HepG2 (cell line): Measurements from ENCODE around the gene STK32B. TPM values are rescaled to one million over a fixed set of nuclear protein-coding genes. Genes with fewer than 3 reads are reported as not detected.

ENCODE experiments used
- ATAC-seq: fragments of 200-7000 bp; cut with Tn5 transposase; 3 replicates; pipeline ENCODE4 v1.9.1; 2020; ENCODE audit warnings: mild to moderate bottlenecking, moderate library complexity
- BruUV-seq: library from RNA; stranded (reverse); fragments of 400-500 nt; replicated peaks from 2 replicates; lab custom pipeline; 2021; lab: Mats Ljungman, UMichigan
- CTCF ChIA-PET: fragments of 300-600 bp; formaldehyde crosslinking; extraction: SDS; loops from one replicate; lab custom pipeline; 2021; ENCODE audit warnings: low total read pairs, inconsistent platforms, low intra/inter-chr PET ratio; lab: Yijun Ruan, JAX
- POLR2A ChIA-PET: fragments of 350-600 bp; sonication (Branson Sonifier 250); formaldehyde crosslinking; loops from one replicate; lab custom pipeline; 2020; ENCODE audit warnings: antibody characterized with exemption, inconsistent platforms; lab: Yijun Ruan, JAX
- DNase-seq: peaks from one replicate; pipeline ENCODE4 v3.0.0-alpha.2; 2015; ENCODE audit warnings: low spot score
- FAIRE-seq: peaks from 3 replicates; lab custom pipeline; 2011; peaks lifted over from hg19 to GRCh38; lab: Jason Lieb, UNC
- H2AFZ ChIP-seq: one replicate; pipeline ENCODE4 v1.6.1; 2011; ENCODE audit warnings: low read length, inconsistent platforms
- H3K27ac ChIP-seq: fragments of 300-600 bp; 3 replicates; pipeline ENCODE4 v1.8.0; 2011; ENCODE audit warnings: mixed run types, mild to moderate bottlenecking, mixed read lengths, low read length, inconsistent platforms; ENCODE audit not compliant: insufficient read depth; ENCODE audit errors: extremely low read length
- H3K27me3 ChIP-seq, 2 experiments: fragments of 200-600 bp in 1 of 2; 2 replicates in 1 of 2; 3 replicates in 1 of 2; pipeline versions ENCODE4 v1.6.0 to v1.8.0; 2011; ENCODE audit warnings: low read length in 2 of 2, mild to moderate bottlenecking in 2 of 2, moderate library complexity in 2 of 2, inconsistent platforms in 1 of 2; ENCODE audit not compliant: insufficient read depth in 2 of 2, control insufficient read depth in 1 of 2
- H3K36me3 ChIP-seq, 2 experiments: fragments of 200-600 bp in 1 of 2; replicated peaks in 1 of 2; 2 replicates in 1 of 2; 3 replicates in 1 of 2; pipeline versions ENCODE4 v1.5.1 to v1.8.0; 2011; ENCODE audit warnings: low read length in 2 of 2, inconsistent platforms in 1 of 2; ENCODE audit not compliant: insufficient read depth in 2 of 2, control insufficient read depth in 1 of 2
- H3K4me1 ChIP-seq: 2 replicates; pipeline ENCODE4 v1.5.1; 2012; ENCODE audit warnings: low read length, inconsistent platforms; ENCODE audit not compliant: insufficient read depth
- H3K4me2 ChIP-seq: 2 replicates; pipeline ENCODE4 v1.6.0; 2011; ENCODE audit warnings: low read depth, low read length, inconsistent platforms
- H3K4me3 ChIP-seq, 3 experiments: fragments of 200-600 bp in 1 of 3; sonication (generic), shearing (Covaris generic) in 1 of 3; replicated peaks in 1 of 3; 2 replicates each; pipeline ENCODE4 v1.5.1; 2011 to 2016; ENCODE audit warnings: low read length in 3 of 3, inconsistent platforms in 2 of 3, low read depth in 2 of 3, mild to moderate bottlenecking in 2 of 3, control low read depth in 1 of 3, mixed read lengths in 1 of 3; ENCODE audit not compliant: insufficient read depth in 1 of 3
- H3K79me2 ChIP-seq: one replicate; pipeline ENCODE4 v1.6.1; 2011; ENCODE audit warnings: low read length, inconsistent platforms; ENCODE audit not compliant: insufficient read depth
- H3K9ac ChIP-seq: 2 replicates; pipeline ENCODE4 v1.6.0; 2011; ENCODE audit warnings: mild to moderate bottlenecking, low read depth, low read length, inconsistent platforms; ENCODE audit not compliant: insufficient read depth
- H3K9me3 ChIP-seq: 2 replicates; pipeline ENCODE4 v1.5.1; 2012; ENCODE audit warnings: mild to moderate bottlenecking, low read length
- H4K20me1 ChIP-seq: 2 replicates; pipeline ENCODE4 v1.6.0; 2011; ENCODE audit warnings: inconsistent platforms, mild to moderate bottlenecking, low read length, moderate library complexity; ENCODE audit not compliant: insufficient read depth
- AGO2 ChIP-seq: fragments of 200-400 bp; formaldehyde crosslinking; optimal IDR thresholded peaks from 2 replicates; pipeline ENCODE3; 2017; ENCODE audit warnings: mild to moderate bottlenecking, low read depth, low read length, moderate library complexity
- ATRX ChIP-seq: sonication (generic); formaldehyde crosslinking; IDR thresholded peaks from 2 replicates; pipeline ENCODE4 v1.4.0; 2020; ENCODE audit warnings: missing genetic modification reagents, borderline replicate concordance
- CREM ChIP-seq, 2 experiments: sonication (generic) in 1 of 2; formaldehyde crosslinking in 1 of 2; IDR thresholded peaks; 2 replicates each; pipeline versions ENCODE4 v1.4.0 to v1.6.1; 2016 to 2020; ENCODE audit warnings: antibody characterized with exemption in 1 of 2, mild to moderate bottlenecking in 1 of 2, missing genetic modification reagents in 1 of 2
- CTCF ChIP-seq: sonication (generic); formaldehyde crosslinking; IDR thresholded peaks from 2 replicates; pipeline ENCODE4 v1.5.0; 2020; ENCODE audit warnings: mild to moderate bottlenecking, missing genetic modification reagents, moderate library complexity
- GATA4 ChIP-seq: sonication (generic); IDR thresholded peaks from 2 replicates; pipeline ENCODE4 v1.6.1; 2016; ENCODE audit warnings: antibody characterized with exemption, low read depth, borderline replicate concordance
- MAZ ChIP-seq, 2 experiments: sonication (generic) in 1 of 2; formaldehyde crosslinking in 1 of 2; IDR thresholded peaks; 2 replicates each; pipeline versions ENCODE4 v1.5.0 to v1.6.1; 2012 to 2020; ENCODE audit warnings: low read depth in 2 of 2, mild to moderate bottlenecking in 2 of 2, borderline replicate concordance in 1 of 2, improper control_type of control experiment in 1 of 2, low read length in 1 of 2, missing genetic modification reagents in 1 of 2, moderate library complexity in 1 of 2
- NCOA5 ChIP-seq: sonication (generic); formaldehyde crosslinking; IDR thresholded peaks from 2 replicates; pipeline ENCODE4 v1.4.0; 2020; ENCODE audit warnings: missing genetic modification reagents
- PAWR ChIP-seq: sonication (generic); formaldehyde crosslinking; IDR thresholded peaks from 2 replicates; pipeline ENCODE4 v1.4.0; 2020; ENCODE audit warnings: missing genetic modification reagents, mild to moderate bottlenecking, borderline replicate concordance
- PHF5A ChIP-seq: IDR thresholded peaks from one replicate; pipeline ENCODE4 v1.6.1; 2018; ENCODE audit warnings: low read depth, missing genetic modification reagents; ENCODE audit not compliant: unreplicated experiment
- PLRG1 ChIP-seq: fragments of 450-650 bp; conservative IDR thresholded peaks from 2 replicates; pipeline ENCODE4 v1.6.1; 2016
- SMARCC2 ChIP-seq: fragments of 450-650 bp; IDR thresholded peaks from 2 replicates; pipeline ENCODE4 v1.6.1; 2017; ENCODE audit warnings: antibody characterized with exemption, mild to moderate bottlenecking
- TCF7 ChIP-seq: sonication (generic); IDR thresholded peaks from 2 replicates; pipeline ENCODE4 v1.6.1; 2016; ENCODE audit warnings: antibody characterized with exemption, low read depth
- ZBTB33 ChIP-seq: sonication (generic); formaldehyde crosslinking; IDR thresholded peaks from 2 replicates; pipeline ENCODE4 v1.4.0; 2020; ENCODE audit warnings: missing genetic modification reagents
- ZNF24 ChIP-seq: fragments of 450-650 bp; IDR thresholded peaks from 2 replicates; pipeline ENCODE4 v1.6.1; 2017; ENCODE audit warnings: antibody characterized with exemption, mild to moderate bottlenecking
- ZNF276 ChIP-seq: sonication (generic); formaldehyde crosslinking; IDR thresholded peaks from 2 replicates; pipeline ENCODE4 v1.4.0; 2020; ENCODE audit warnings: mild to moderate bottlenecking, low read depth, missing genetic modification reagents
- ZNF710 ChIP-seq: sonication (generic); formaldehyde crosslinking; IDR thresholded peaks from 2 replicates; pipeline ENCODE4 v1.5.0; 2020; ENCODE audit warnings: mild to moderate bottlenecking, missing genetic modification reagents, borderline replicate concordance
- ZNF777 ChIP-seq: sonication (generic); formaldehyde crosslinking; IDR thresholded peaks from 2 replicates; pipeline ENCODE4 v1.4.0; 2020; ENCODE audit warnings: missing genetic modification reagents
- ZNF816 ChIP-seq: sonication (generic); formaldehyde crosslinking; IDR thresholded peaks from 2 replicates; pipeline ENCODE4 v1.8.0; 2022; ENCODE audit warnings: missing genetic modification reagents, mild to moderate bottlenecking, borderline replicate concordance
- WGBS: methylation state at CpG from one replicate; pipeline ENCODE4 v1.1.6; 2017; ENCODE audit warnings: low lambda C conversion rate; 5-methylcytosine and 5-hydroxymethylcytosine counted together
- in situ Hi-C: cut with HindIII; loops from 2 replicates; pipeline ENCODE4 v1.10.0; 2017; ENCODE audit warnings: low pct_unique_long_range_greater_than_20kb; ENCODE audit not compliant: extremely low pct_ligation_motif_present
- intact Hi-C: fragments of 100-400 bp; cut with micrococcal nuclease; formaldehyde crosslinking; loops from one replicate; pipeline ENCODE4 v1.10.0; 2022; ENCODE audit not compliant: unreplicated experiment
- polyA plus RNA-seq, 8 experiments: library from polyadenylated mRNA; depleted of rRNA in 3 of 8; stranded (reverse) in 7 of 8; unstranded in 1 of 8; fragments of >200 nt; fragmentation: Illumina TruSeq in 4 of 8; extraction: Trizol in 4 of 8; gene quantifications; 2 replicates each; pipeline versions ENCODE4 v1.2.1 to v1.2.3, GENCODE V29; 2011 to 2016; ENCODE audit warnings: low read depth in 4 of 8, missing spikeins in 1 of 8, mixed read lengths in 1 of 8; ENCODE audit not compliant: insufficient read depth in 1 of 8
- total RNA-seq, 5 experiments: library from RNA; depleted of rRNA; stranded (reverse); fragments of >200 nt; fragmentation: Illumina TruSeq; extraction: Trizol; gene quantifications; 2 replicates each; pipeline ENCODE4 v1.2.3, GENCODE V29; 2016; ENCODE audit warnings: low read depth in 1 of 5

STK32B gene
- total and polyA plus RNA-seq, 2 of the 13 experiments (the other 11 are each of a cell fraction or from before 2014, with no cell fraction given) = not detected

- H3K27ac ChIP-seq = no peak overlapping the region
- H3K36me3 ChIP-seq = no peaks in the 10 kb centered on the region
- H2AFZ ChIP-seq = no peak overlapping the region
- no peak for ATAC-seq
- BruUV-seq = no TSS peak
- intact Hi-C loops (no loop called here), in situ Hi-C loops (no loop called here)
- ChIA-PET CTCF (no interaction called here), POLR2A (no interaction called here)
- FAIRE-seq = no peak
- TF ChIP-seq AGO2 (no peak), MAZ (IDR thresholded peaks at IDR 0.05; ENCODE audit: borderline replicate concordance, low read depth, low read length) (no peak), MAZ (CRISPR knock-in tag; IDR thresholded peaks at IDR 0.05; ENCODE audit: low read depth) (no peak), PAWR (CRISPR knock-in tag) (no peak), ATRX (no peak), ZNF816 (CRISPR knock-in tag) (no peak), ZNF710 (CRISPR knock-in tag) (no peak), ZNF276 (CRISPR knock-in tag) (no peak), TCF7 (no peak), CREM (IDR thresholded peaks at IDR 0.05) (no peak), CREM (CRISPR knock-in tag; IDR thresholded peaks at IDR 0.05) (no peak), SMARCC2 (no peak), GATA4 (no peak), ZNF24 (no peak), ZBTB33 (no peak), PLRG1 (no peak), ZNF777 (CRISPR knock-in tag) (no peak), PHF5A (no peak), NCOA5 (no peak), CTCF (CRISPR knock-in tag) (no peak)
- no peak overlapping the region for H3K4me3 ChIP-seq
- H3K9me3 ChIP-seq = no peaks in the 10 kb centered on the region
- H3K4me1 ChIP-seq = no peaks in the 10 kb centered on the region
- H3K9ac ChIP-seq = no peak overlapping the region
- peaks cover 0 to 1% of the 10 kb centered on the region in 2 experiments; a peak in 1 of 5 replicates for H3K27me3 ChIP-seq
- H3K4me2 ChIP-seq = no peak overlapping the region
- 22% methylated on average over 3 of the region's 6 CpGs for WGBS
- no peak for DNase-seq
- H3K79me2 ChIP-seq = no peaks in the 10 kb centered on the region
- no peaks in the 10 kb centered on the region for H4K20me1 ChIP-seq
Observed at GRCh38 chr4:5478697-5479096, 427.4 kb downstream of the STK32B start.
